Measurements from ENCODE around the gene PANX2. TPM values are rescaled to one million over a fixed set of nuclear protein-coding genes. Genes with fewer than 3 reads are reported as not detected.
"Not testable (repeated sequence)": the region's sequence is repeated elsewhere in the genome, so short reads cannot be mapped to it uniquely, and the experiment has no call there.

The PANX2 gene
- total RNA-seq, 1 donor: 0.94 TPM

DNA sequence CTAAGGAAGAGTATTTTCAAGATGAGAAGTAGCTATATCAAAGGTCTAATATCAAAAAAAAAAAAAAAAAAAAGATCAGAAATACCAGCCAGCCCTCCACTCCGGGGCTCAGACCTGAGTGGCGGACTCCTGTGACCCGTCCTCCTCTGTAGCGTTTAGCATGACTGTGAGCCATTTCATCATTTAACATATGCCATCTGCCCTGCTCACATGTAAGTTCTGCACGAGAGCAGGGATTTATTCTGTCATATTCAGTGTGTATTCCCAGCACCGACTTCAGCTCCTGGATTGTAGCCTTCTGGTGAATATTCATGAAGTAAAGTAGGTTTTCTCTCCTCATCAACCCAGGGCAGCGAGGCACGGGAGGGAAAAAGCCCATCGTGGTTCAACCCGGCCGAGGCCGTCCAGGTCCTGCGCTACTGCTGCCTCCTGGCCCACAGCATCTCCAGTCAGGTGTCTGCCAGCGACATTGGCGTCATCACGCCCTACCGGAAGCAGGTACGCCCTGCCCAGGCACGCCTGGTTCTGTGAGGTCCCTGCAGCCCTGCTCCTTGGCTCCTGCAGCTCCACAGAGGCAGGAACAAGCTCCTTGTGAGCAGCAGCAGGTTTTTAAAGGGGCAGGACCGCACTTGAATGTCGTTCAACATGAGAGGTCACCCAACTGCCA, 12.7 kb upstream of the PANX2 start:
- H3K9me3 ChIP-seq (ENCODE audit: low read depth, low read length): no peaks in the 10 kb centered on the region
- H3K4me1 ChIP-seq (ENCODE audit: insufficient read depth, low read length): no peaks in the 10 kb centered on the region
- H3K27me3 ChIP-seq (ENCODE audit: insufficient read depth, low read length): no peaks in the 10 kb centered on the region
- H3K4me3 ChIP-seq (ENCODE audit: low read length): no peak overlapping the region

DNA sequence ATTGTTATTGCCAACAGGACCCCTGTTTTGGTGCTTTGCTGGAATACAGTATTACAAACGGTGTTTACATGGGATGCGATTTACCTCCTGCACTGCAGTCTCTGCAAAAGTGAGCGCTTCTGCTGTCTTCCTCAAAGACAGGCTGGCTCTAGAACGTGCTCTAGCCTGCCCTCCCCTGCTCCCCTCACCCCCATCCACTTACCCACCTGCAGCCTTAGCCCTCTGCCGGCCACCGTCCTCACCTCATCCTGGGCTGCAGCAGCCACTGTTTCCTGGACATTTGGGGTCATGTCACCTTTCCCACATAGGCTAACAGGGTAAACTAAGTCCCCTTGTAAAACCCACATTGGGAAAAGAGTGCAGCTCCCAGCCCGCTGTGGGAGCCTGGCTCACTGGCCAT, 9.6 kb upstream of the PANX2 start:
- Histone ChIP-seq H3K4me1 (ENCODE audit: insufficient read depth, low read length) (no peaks in the 10 kb centered on the region), H3K9me3 (ENCODE audit: low read depth, low read length) (no peaks in the 10 kb centered on the region), H3K4me3 (ENCODE audit: low read length) (no peak overlapping the region), H3K27me3 (ENCODE audit: insufficient read depth, low read length) (no peaks in the 10 kb centered on the region)

DNA sequence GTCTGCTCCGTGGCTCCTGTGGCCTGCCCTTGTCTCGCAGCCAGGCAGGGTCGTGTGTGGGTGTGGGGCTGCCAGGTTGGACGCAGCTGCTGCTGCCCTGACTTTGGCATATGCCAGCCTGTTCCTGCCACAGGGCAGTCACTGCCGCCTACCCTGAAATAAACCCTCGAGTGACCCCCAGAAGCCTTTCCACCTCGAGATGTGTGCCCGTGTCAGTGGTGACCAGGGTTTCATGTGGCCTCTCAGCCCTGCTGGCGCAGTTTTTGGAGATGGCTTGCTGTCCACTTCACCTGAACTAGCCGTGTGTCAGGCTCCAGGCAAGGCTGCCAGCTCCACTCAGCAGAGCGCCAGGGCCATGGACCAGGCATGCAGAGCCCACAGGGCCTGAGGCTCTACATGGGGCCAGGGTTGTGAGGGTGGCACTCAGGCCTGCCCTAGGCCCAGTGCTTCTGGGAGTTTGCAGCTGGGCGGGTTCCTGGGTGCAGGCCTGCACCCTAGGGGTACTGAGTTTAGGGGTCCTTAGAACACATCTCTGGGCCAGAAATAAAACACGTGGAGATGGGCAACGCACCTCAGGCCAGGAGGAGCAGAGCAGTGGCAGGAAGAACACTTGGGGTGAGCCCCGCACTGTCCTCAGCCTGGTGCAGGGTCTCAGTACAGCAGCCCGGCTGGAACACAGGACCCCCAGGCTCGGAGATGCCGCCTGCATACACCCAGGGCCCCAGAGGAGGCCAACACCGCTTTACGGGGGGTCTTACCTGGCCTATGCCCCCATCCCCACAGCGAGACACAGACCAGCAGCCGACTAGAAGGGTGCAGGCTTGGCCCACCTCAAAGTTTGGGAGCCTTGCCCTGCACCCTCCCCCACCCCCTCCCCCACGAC, 8.8 kb upstream of the PANX2 start:
- H3K27me3 ChIP-seq (ENCODE audit: insufficient read depth, low read length): no peaks in the 10 kb centered on the region
- H3K4me1 ChIP-seq (ENCODE audit: insufficient read depth, low read length): no peaks in the 10 kb centered on the region
- no peak overlapping the region for H3K4me3 ChIP-seq (ENCODE audit: low read length)

DNA sequence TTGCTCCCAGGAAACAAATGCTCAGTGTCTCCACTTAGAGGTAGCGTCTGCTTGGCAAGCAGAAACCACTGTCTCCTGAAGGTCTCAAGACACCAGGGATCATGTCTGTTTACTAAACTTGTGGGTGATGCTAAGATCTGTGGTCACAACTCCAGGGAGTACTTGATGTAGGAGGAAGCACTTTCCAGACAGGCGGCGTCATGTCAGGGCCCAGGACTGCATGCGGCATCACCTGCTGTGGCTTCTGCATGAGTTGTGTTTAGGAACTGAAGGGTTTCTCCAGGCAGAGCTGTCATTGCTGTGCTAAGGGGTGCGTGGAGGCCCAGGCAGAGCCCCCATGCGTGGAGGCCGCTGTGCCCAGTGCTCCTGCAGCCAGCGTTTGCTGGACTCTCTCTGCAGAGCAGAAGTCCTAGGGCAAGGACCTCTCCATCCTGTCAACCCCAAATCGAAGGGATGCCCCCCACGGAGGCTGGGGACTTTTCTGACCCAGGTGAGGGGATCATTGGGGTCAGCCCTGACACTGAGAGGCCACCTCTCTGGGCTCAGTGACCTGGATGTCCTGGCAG, 8.1 kb upstream of the PANX2 start:
- Histone ChIP-seq H3K9me3 (ENCODE audit: low read depth, low read length) (no peaks in the 10 kb centered on the region), H3K4me1 (ENCODE audit: insufficient read depth, low read length) (no peaks in the 10 kb centered on the region), H3K27me3 (ENCODE audit: insufficient read depth, low read length) (peaks cover under 1% of the 10 kb centered on the region), H3K4me3 (ENCODE audit: low read length) (no peak overlapping the region)

More for the DNA sequence above, 8.8 kb upstream of the PANX2 start:
- H3K9me3 ChIP-seq (ENCODE audit: low read depth, low read length): no peaks in the 10 kb centered on the region

DNA sequence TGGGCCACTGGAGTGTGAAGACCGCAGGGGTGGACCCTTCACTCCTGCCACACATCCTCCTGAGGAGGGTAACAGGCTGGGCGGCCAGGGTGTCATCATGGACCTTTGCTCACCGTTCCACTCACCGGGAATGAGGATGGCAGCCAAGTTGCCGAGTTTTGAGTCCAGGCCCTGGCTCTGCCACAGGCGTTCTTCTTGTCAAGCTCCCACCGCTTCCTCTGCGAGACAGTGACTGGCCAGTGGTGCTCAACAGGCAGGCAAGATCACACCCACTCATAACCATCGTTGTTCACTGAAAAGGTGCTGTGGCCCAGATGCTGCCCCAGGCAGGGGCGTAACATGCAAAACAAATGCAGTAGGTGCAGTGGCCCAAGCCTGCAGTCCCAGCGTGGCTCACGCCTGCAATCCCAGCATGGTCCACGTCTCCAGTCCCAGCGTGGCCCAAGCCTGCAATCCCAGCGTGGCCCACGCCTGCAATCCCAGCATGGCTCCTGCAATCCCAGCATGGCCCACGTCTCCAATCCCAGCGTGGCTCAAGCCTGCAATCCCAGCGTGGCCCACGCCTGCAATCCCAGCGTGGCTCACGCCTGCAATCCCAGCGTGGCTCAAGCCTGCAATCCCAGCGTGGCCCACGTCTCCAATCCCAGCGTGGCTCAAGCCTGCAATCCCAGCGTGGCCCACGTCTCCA, 5.0 kb upstream of the PANX2 start:
- H3K9me3 ChIP-seq (ENCODE audit: low read depth, low read length): no peaks in the 10 kb centered on the region
- peaks cover 19% of the 10 kb centered on the region for H3K27me3 ChIP-seq (ENCODE audit: insufficient read depth, low read length)
- peaks cover 3% of the 10 kb centered on the region for H3K4me1 ChIP-seq (ENCODE audit: insufficient read depth, low read length)
- H3K4me3 ChIP-seq (ENCODE audit: low read length): no peak overlapping the region

DNA sequence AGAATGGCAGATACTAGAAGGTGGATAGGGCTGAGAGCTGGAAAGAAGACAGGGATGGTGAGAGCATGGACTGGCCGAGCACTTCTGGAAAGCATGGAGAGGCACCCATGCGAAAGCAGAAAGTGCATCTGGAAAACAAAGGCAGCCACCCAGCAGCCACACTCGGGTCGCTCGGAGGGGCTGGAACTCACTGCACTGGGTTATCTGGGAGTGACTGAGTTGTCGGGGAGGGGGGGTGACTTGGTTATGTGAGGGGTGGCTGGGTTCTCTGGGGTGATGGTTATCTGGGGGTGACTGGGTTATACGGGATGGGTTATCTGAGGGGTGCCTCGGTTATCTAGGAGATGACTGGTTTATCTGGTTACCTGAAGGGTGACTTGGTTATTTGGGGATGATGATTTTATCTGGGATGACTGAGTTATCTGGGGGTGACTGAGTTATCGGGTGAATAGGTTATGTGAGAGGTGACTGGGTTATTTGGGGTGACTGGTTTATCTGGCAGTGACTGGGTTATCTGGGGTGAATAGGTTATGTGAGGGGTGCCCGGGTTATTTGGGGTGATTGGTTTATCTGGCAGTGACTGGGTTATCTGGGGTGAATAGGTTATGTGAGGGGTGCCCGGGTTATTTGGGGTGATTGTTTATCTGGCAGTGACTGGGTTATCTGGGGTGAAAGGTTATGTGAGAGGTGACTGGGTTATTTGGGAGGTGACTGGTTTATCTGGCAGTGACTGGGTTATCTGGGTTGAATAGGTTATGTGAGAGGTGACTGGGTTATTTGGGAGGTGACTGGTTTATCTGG, 2.6 kb upstream of the PANX2 start:
- Histone ChIP-seq H3K4me1 (ENCODE audit: insufficient read depth, low read length) (peaks cover 7% of the 10 kb centered on the region), H3K9me3 (ENCODE audit: low read depth, low read length) (no peaks in the 10 kb centered on the region), H3K4me3 (ENCODE audit: low read length) (no peak overlapping the region), H3K27me3 (ENCODE audit: insufficient read depth, low read length) (peaks cover 19% of the 10 kb centered on the region)

DNA sequence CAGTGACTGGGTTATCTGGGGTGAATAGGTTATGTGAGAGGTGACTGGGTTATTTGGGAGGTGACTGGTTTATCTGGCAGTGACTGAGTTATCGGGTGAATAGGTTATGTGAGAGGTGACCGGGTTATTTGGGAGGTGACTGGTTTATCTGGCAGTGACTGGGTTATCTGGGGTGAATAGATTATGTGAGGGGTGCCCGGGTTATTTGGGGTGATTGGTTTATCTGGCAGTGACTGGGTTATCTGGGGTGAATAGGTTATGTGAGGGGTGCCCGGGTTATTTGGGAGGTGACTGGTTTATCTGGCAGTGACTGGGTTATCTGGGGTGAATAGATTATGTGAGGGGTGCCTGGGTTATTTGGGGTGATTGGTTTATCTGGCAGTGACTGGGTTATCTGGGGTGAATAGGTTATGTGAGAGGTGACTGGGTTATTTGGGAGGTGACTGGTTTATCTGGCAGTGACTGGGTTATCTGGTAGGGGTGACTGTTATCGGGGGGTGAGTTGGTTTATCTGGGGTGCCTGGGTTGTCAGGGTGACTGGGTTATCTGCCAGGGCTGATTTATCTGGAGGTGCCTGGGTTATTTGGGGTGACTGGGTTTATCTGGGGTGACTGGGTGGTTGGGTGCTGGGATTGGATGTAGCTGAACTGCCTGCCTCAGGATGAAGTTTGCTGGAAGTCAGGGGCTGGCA, 1.9 kb upstream of the PANX2 start:
- peaks cover 14% of the 10 kb centered on the region for H3K4me1 ChIP-seq (ENCODE audit: insufficient read depth, low read length)
- peaks cover 19% of the 10 kb centered on the region for H3K27me3 ChIP-seq (ENCODE audit: insufficient read depth, low read length)
- H3K9me3 ChIP-seq (ENCODE audit: low read depth, low read length); H3K4me3 ChIP-seq (ENCODE audit: low read length): not testable (repeated sequence)

DNA sequence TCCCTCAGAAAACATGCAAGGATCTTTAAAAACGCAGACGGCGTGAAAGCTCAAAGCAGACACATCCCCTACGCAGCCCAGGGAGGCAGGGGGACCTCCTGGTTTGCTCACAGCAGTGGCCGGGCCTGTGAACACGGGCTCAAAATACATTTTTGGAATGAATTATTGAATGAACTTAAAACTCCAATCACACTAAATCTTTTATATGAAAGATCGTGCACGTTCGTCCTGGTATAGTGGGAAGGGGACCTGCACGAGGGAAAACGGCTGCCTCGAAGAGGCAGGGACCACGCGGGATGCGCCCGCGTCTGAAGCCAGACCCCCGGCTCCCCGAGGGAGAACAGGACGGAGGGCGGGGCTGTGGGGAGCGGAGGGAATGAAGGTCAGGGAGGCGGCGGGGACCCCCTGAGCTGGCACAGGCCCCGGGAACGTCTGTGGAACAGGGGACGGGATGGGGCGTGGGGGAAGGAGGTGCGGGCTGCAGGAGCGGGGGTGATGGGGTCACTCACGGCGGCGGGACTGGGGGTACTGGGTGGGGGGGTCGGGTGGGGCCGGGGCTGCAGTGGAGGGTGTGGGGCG, 1.3 kb upstream of the PANX2 start:
- H3K9me3 ChIP-seq (ENCODE audit: low read depth, low read length): no peaks in the 10 kb centered on the region
- peaks cover 15% of the 10 kb centered on the region for H3K4me1 ChIP-seq (ENCODE audit: insufficient read depth, low read length)
- H3K4me3 ChIP-seq (ENCODE audit: low read length): no peak overlapping the region
- H3K27me3 ChIP-seq (ENCODE audit: insufficient read depth, low read length): peaks cover 19% of the 10 kb centered on the region

DNA sequence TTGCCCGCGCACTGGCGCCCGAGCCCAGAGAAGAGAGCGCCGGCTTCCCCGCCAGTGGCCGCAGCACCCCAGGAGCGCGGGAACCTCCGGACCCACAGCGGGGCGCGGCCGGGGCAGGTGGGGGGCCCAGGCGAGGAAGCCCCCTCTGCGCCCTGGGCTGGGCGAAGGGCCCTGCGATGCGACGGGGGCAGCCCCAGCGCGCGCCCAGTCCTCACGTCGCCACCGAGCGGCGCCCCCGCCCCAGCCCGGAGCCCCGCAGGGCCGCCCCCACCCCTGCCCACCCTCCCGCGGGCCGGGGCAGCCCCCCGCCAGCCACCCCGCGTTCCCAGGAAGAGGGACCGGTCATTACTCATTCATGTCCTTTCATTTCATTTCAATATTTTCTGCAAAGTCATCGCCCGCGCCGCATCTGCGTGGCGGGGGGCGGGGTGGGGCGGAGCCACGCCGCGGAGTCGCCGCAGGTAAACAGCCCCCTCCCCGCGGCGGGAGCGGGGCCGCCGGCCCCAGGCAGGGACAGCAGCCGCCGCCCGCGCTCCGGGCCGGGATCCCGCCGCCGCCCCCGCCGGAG, 673 bp upstream of the PANX2 start:
- Histone ChIP-seq H3K4me3 (ENCODE audit: low read length) (no peak overlapping the region), H3K27me3 (ENCODE audit: insufficient read depth, low read length) (peaks cover 19% of the 10 kb centered on the region), H3K4me1 (ENCODE audit: insufficient read depth, low read length) (peaks cover 15% of the 10 kb centered on the region), H3K9me3 (ENCODE audit: low read depth, low read length) (no peaks in the 10 kb centered on the region)

DNA sequence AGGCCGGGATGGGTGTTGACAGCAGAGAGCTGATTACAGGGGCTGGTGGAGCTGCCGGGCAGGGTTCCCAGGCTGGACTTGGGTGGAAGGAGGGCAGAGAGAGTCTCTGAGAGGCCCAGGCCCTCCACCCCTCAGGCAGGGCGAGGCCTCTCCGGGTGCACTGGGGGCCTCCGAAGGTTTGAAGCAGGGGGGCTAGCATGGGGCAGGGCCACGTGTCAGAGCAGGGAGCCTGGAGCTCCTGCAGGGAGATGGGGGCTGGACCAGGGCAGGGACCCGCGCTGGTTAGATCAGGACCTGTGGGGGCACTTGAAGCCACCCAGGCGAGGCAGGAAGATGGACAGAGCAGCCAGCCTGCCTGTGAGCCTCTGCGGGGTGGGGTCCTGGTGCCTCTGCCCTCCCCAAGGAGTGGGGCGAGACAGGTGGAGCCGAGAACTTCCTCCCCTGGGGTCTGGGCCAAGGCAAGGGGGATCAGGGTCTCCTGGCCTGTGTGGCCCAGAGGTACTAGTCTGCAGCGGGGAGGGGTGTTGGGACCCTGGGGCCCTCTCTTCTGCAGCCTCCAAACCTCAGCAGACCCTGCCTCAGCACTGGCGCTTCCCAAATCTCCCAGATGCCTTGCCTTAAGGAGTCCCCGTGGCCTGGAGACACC, 911 bp downstream of the PANX2 start:
- peaks cover 15% of the 10 kb centered on the region for H3K4me1 ChIP-seq (ENCODE audit: insufficient read depth, low read length)
- H3K27me3 ChIP-seq (ENCODE audit: insufficient read depth, low read length): peaks cover 19% of the 10 kb centered on the region
- no peaks in the 10 kb centered on the region for H3K9me3 ChIP-seq (ENCODE audit: low read depth, low read length)
- H3K4me3 ChIP-seq (ENCODE audit: low read length): no peak overlapping the region

DNA sequence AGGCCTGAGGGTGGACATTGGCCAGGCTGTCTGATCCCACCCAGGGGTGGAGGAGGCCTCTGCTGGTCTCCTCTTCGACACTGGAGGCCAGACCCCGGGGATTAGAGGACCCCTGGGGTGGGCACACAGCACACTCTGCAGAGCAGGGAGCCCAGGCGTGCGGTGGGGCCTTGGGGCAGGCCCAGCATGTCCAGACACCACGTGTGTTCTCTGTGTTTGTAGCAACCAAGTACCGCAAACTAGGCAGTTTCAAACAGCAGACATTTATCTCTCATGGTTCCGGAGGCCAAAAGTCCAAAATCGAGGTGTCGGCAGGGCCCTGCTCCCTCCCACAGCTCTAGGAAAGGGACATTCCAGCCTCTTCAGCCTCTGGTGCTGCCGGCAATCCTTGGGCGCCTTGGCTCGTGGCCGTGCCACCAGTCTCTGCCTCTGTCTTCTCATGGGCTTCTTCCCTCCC, 1.5 kb downstream of the PANX2 start:
- H3K27me3 ChIP-seq (ENCODE audit: insufficient read depth, low read length): peaks cover 19% of the 10 kb centered on the region
- H3K9me3 ChIP-seq (ENCODE audit: low read depth, low read length): no peaks in the 10 kb centered on the region
- peaks cover 15% of the 10 kb centered on the region for H3K4me1 ChIP-seq (ENCODE audit: insufficient read depth, low read length)
- H3K4me3 ChIP-seq (ENCODE audit: low read length): no peak overlapping the region

DNA sequence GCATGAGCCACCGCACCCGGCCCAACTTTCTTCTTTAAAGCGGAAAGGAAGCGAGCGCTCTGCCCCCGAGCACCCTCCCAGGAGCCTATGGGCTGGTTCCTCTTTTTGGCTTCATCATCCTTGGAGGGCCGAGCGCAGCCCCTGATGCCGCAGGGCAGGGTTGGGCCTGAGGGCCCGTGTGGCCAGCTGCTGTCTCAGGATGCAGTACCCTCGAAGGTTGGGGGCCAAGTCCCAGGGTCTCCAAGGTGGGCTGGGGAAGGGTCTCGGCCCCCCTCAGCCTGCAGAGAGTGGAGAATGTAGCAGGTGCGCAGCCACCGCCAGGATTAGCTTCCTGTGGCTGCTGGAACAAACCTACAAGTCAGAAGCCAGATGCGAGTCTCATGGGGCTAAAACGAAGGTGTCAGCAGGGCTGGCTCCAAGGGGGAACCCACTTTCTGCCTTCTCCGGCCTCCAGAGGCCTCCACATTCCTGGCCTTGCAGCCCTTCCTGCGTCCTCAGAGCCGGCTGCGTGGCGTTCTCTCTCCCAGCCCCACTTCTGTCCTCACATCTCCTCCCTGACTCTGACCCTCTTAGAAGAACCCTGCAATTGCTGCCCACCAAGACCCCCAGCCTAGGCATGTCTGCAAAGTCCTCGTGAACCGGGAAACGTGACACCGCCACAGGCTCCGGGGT, 2.9 kb downstream of the PANX2 start:
- no peak overlapping the region for H3K4me3 ChIP-seq (ENCODE audit: low read length)
- H3K9me3 ChIP-seq (ENCODE audit: low read depth, low read length): no peaks in the 10 kb centered on the region
- H3K27me3 ChIP-seq (ENCODE audit: insufficient read depth, low read length): peaks cover 8% of the 10 kb centered on the region
- peaks cover 15% of the 10 kb centered on the region for H3K4me1 ChIP-seq (ENCODE audit: insufficient read depth, low read length)

DNA sequence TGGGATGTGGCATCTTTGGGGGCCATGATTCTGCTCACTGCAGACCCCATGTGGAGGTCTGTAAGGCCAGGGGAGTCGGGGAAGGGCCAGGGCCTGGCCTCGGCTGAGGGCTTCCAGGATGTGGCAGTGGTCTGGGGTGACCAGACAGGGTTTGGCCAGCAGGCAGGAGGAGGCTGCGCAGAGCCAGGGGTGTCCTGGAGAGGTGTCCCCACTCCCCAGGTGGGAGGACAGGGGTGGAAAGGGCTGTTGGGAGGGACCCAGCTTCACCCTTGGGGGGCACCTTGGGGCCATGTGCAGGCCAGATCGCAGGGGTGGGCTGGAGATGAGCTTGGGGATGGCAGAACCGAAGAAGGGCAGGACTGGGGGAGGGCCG, 3.4 kb downstream of the PANX2 start:
- Histone ChIP-seq H3K4me3 (ENCODE audit: low read length) (no peak overlapping the region), H3K9me3 (ENCODE audit: low read depth, low read length) (no peaks in the 10 kb centered on the region), H3K4me1 (ENCODE audit: insufficient read depth, low read length) (peaks cover 15% of the 10 kb centered on the region), H3K27me3 (ENCODE audit: insufficient read depth, low read length) (peaks cover 5% of the 10 kb centered on the region)
